CD4-positive, alpha-beta T cell (primary cell): Measurements from ENCODE around the gene RGS1. TPM values are rescaled to one million over a fixed set of nuclear protein-coding genes. Genes with fewer than 3 reads are reported as not detected.
A peak's percentile ranks its signal among the peaks of the same experiment; 100 is the strongest.

Experiments
- ATAC-seq: fragments of 200-7000 bp; cut with Tn5 transposase; one replicate; pipeline ENCODE4 v1.10.0; 2022; ENCODE audit warnings: mild to moderate bottlenecking; ENCODE audit not compliant: poor library complexity
- CTCF ChIA-PET: fragments of 350-600 bp; sonication (Branson Sonifier 250); formaldehyde crosslinking; loops from one replicate; lab custom pipeline; 2021; ENCODE audit warnings: antibody characterized with exemption, inconsistent platforms; lab: Charles Lee
- POLR2A ChIA-PET: fragments of 350-600 bp; sonication (Branson Sonifier 250); formaldehyde crosslinking; loops from one replicate; lab custom pipeline; 2021; ENCODE audit warnings: antibody characterized with exemption, inconsistent platforms; lab: Charles Lee
- DNase-seq, 14 experiments: peaks; one replicate each; pipeline ENCODE4 v3.0.0-alpha.2; 2013 to 2020; ENCODE audit warnings: mixed read lengths in 2 of 14
- H3K27ac ChIP-seq, 2 donors: one replicate each; pipeline versions ENCODE4 v1.5.1 to v1.7.0; 2013; ENCODE audit warnings: low read length in 2 of 2, low read depth in 1 of 2, mild to moderate bottlenecking in 1 of 2
- H3K27me3 ChIP-seq, 2 experiments: 1 replicate in 1 of 2; 2 replicates in 1 of 2; pipeline versions ENCODE4 v1.6.1 to v1.7.0; 2013; ENCODE audit warnings: low read length in 2 of 2, control low read depth in 1 of 2, mild to moderate bottlenecking in 1 of 2, moderate library complexity in 1 of 2; ENCODE audit not compliant: insufficient read depth in 2 of 2, control insufficient read depth in 1 of 2
- H3K36me3 ChIP-seq: one replicate; pipeline ENCODE4 v1.6.1; 2013; ENCODE audit warnings: low read length, control low read depth; ENCODE audit not compliant: insufficient read depth
- H3K4me1 ChIP-seq: one replicate; pipeline ENCODE4 v1.6.1; 2013; ENCODE audit warnings: low read length, control low read depth; ENCODE audit not compliant: insufficient read depth
- H3K4me3 ChIP-seq: one replicate; pipeline ENCODE4 v1.5.1; 2013; ENCODE audit warnings: mild to moderate bottlenecking, low read length, moderate library complexity
- H3K9me3 ChIP-seq, 2 experiments: 1 replicate in 1 of 2; 2 replicates in 1 of 2; pipeline versions ENCODE4 v1.6.1 to v1.7.0; 2013; ENCODE audit warnings: low read length in 2 of 2, mild to moderate bottlenecking in 2 of 2, control low read depth in 1 of 2, moderate library complexity in 1 of 2; ENCODE audit not compliant: control insufficient read depth in 1 of 2, insufficient read depth in 1 of 2
- H3K27ac Mint-ChIP-seq: one replicate; pipeline ENCODE4 v1.8.0; 2020; ENCODE audit warnings: mixed read lengths
- H3K27me3 Mint-ChIP-seq: one replicate; pipeline ENCODE4 v1.8.0; 2021; ENCODE audit warnings: mixed read lengths
- H3K36me3 Mint-ChIP-seq: one replicate; pipeline ENCODE4 v1.8.0; 2021; ENCODE audit warnings: low read depth, mixed read lengths
- H3K4me1 Mint-ChIP-seq: one replicate; pipeline ENCODE4 v1.8.0; 2021; ENCODE audit warnings: low read depth, mixed read lengths
- H3K4me3 Mint-ChIP-seq: one replicate; pipeline ENCODE4 v1.8.0; 2020; ENCODE audit warnings: mild to moderate bottlenecking, mixed read lengths
- H3K9me3 Mint-ChIP-seq: one replicate; pipeline ENCODE4 v1.8.0; 2020; ENCODE audit warnings: mixed read lengths
- CTCF ChIP-seq: fragments of 200-600 bp; IDR thresholded peaks from one replicate; pipeline ENCODE4 v1.8.0; 2022; ENCODE audit warnings: antibody characterized with exemption, mild to moderate bottlenecking
- intact Hi-C, 2 experiments: fragments of 100-400 bp; cut with DNase I in 1 of 2; cut with micrococcal nuclease in 1 of 2; formaldehyde crosslinking; loops; one replicate each; pipeline versions ENCODE4 v1.15.1 to v1.9.0; 2023 to 2025; cut with DNase I, micrococcal nuclease
- total RNA-seq, 174 experiments: library from RNA in 2 of 174; stranded (reverse) in 2 of 174; gene quantifications; one replicate each; pipeline ENCODE4 v1.2.3 and lab custom pipeline; 2021 to 2026

RGS1 gene
- total RNA-seq, 2 experiments from 2014 or later, result 428 to 429 TPM

- DNase-seq (no peak), ATAC-seq (no peak)
- H3K9me3 ChIP-seq, result no peaks in the 10 kb centered on the region
- TF ChIP-seq CTCF, result no peak
- intact Hi-C loops, result loop anchor here in 1 of 2 experiments (5.0 kb wide), 1 partner anchor 37 kb away; no protein-coding TSS in a partner anchor
- ChIA-PET POLR2A (interaction anchor here (0.9 kb wide), 1 partner anchor 8 kb away, joined by 3 read pairs; no protein-coding TSS in a partner anchor), CTCF (no interaction called here)
- Mint-ChIP-seq H3K36me3 (no peaks in the 10 kb centered on the region), H3K4me1 (peaks cover 44% of the 10 kb centered on the region), H3K27me3 (no peaks in the 10 kb centered on the region), H3K4me3 (no peak overlapping the region), H3K27ac (no peak overlapping the region), H3K9me3 (no peaks in the 10 kb centered on the region)
- H3K4me1 ChIP-seq, result no peaks in the 10 kb centered on the region
- no peaks in the 10 kb centered on the region for H3K27me3 ChIP-seq
- no peak overlapping the region for H3K4me3 ChIP-seq
- no peak overlapping the region for H3K27ac ChIP-seq
- no peaks in the 10 kb centered on the region for H3K36me3 ChIP-seq
Observed at GRCh38 chr1:192564099-192564498, 11.5 kb upstream of the RGS1 start.

GRCh38 chr1:192565946-192566345 is 9.6 kb upstream of the RGS1 start:
- H3K4me3 Mint-ChIP-seq, result no peak overlapping the region
- peaks cover 43% of the 10 kb centered on the region for H3K4me1 Mint-ChIP-seq
- Histone ChIP-seq H3K4me3 (no peak overlapping the region), H3K27me3 (no peaks in the 10 kb centered on the region), H3K36me3 (no peaks in the 10 kb centered on the region), H3K9me3 (peaks cover 8% of the 10 kb centered on the region in 2 experiments), H3K4me1 (no peaks in the 10 kb centered on the region), H3K27ac (no peak overlapping the region)
- H3K36me3 Mint-ChIP-seq, result peaks cover 7% of the 10 kb centered on the region
- DNase-seq (no peak), ATAC-seq (no peak)
- H3K27ac Mint-ChIP-seq, result no peak overlapping the region
- ChIA-PET POLR2A (no interaction called here), CTCF (no interaction called here)
- intact Hi-C loops, result no loop called here
- no peak for TF ChIP-seq CTCF
- no peaks in the 10 kb centered on the region for H3K27me3 Mint-ChIP-seq
- H3K9me3 Mint-ChIP-seq, result peaks cover 4% of the 10 kb centered on the region

- DNase-seq, result no peak
- H3K27me3 ChIP-seq, result no peaks in the 10 kb centered on the region
- Mint-ChIP-seq H3K27ac (no peak overlapping the region), H3K9me3 (peaks cover 7% of the 10 kb centered on the region), H3K4me1 (peaks cover 51% of the 10 kb centered on the region), H3K27me3 (no peaks in the 10 kb centered on the region), H3K4me3 (peak overlapping the region; percentile 18), H3K36me3 (peaks cover 14% of the 10 kb centered on the region)
- H3K4me3 ChIP-seq, result no peak overlapping the region
- H3K36me3 ChIP-seq, result no peaks in the 10 kb centered on the region
- peaks cover 8% of the 10 kb centered on the region in 2 experiments for H3K9me3 ChIP-seq
- no peaks in the 10 kb centered on the region for H3K4me1 ChIP-seq
- no peak overlapping the region for H3K27ac ChIP-seq
- ChIA-PET POLR2A (no interaction called here), CTCF (interaction anchor here (1.5 kb wide), 1 partner anchor 17 kb away, joined by 3 read pairs; no protein-coding TSS in a partner anchor)
- intact Hi-C loops, result no loop called here
- TF ChIP-seq CTCF, result no peak
- ATAC-seq, result no peak
Observed at GRCh38 chr1:192566657-192567056, 8.9 kb upstream of the RGS1 start.
